Measurements from ENCODE around the gene SH3RF1.

The SH3RF1 gene

DNA sequence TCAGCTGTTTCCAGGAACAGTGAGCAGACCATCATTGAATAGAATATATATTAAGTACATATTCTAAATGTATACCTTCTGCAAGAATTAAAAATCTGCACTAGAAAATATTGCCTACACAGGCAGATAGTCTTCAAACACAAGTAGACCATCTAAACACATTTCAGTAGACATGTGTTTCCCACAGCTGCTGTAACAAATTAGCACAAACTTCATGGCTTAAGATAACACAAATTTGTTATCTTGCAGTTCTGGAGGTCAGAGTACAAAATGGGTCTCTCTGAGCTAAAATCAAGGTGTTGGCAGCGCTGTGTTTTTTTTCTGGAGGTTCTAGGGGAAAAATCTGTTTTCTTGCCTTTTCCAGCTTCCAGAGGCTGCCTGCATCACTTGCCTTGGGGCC is 42.7 kb downstream of the SH3RF1 start:
- no peak overlapping the region for H2AFZ ChIP-seq (ENCODE audit: low read depth, low read length)
- H3K36me3 ChIP-seq (replicated peaks; ENCODE audit: low read depth, low read length) = no peaks in the 10 kb centered on the region
- no peaks in the 10 kb centered on the region for H3K27me3 ChIP-seq (ENCODE audit: low read depth, low read length)
- no peak overlapping the region for H3K9ac ChIP-seq (ENCODE audit: low read length)
- no peaks in the 10 kb centered on the region for H3K9me3 ChIP-seq (ENCODE audit: insufficient read depth, low read length)
- H3K4me1 ChIP-seq (ENCODE audit: low read length) = no peaks in the 10 kb centered on the region
- H3K4me2 ChIP-seq (ENCODE audit: low read length) = no peak overlapping the region
- H3K27ac ChIP-seq (ENCODE audit: low read length) = no peak overlapping the region
- TF ChIP-seq EZH2phosphoT487 (IDR thresholded peaks at IDR 0.05; ENCODE audit: low read depth) = no peak
- TF ChIP-seq, protein P1, sequence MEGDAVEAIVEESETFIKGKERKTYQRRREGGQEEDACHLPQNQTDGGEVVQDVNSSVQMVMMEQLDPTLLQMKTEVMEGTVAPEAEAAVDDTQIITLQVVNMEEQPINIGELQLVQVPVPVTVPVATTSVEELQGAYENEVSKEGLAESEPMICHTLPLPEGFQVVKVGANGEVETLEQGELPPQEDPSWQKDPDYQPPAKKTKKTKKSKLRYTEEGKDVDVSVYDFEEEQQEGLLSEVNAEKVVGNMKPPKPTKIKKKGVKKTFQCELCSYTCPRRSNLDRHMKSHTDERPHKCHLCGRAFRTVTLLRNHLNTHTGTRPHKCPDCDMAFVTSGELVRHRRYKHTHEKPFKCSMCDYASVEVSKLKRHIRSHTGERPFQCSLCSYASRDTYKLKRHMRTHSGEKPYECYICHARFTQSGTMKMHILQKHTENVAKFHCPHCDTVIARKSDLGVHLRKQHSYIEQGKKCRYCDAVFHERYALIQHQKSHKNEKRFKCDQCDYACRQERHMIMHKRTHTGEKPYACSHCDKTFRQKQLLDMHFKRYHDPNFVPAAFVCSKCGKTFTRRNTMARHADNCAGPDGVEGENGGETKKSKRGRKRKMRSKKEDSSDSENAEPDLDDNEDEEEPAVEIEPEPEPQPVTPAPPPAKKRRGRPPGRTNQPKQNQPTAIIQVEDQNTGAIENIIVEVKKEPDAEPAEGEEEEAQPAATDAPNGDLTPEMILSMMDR (IDR thresholded peaks at IDR 0.05; ENCODE audit: low read depth, low read length) = no peak
- no peaks in the 10 kb centered on the region for H3K79me2 ChIP-seq (ENCODE audit: low read length)
- no peak overlapping the region for H3K4me3 ChIP-seq (ENCODE audit: low read length)
- H4K20me1 ChIP-seq (ENCODE audit: insufficient read depth, low read length) = no peaks in the 10 kb centered on the region

DNA sequence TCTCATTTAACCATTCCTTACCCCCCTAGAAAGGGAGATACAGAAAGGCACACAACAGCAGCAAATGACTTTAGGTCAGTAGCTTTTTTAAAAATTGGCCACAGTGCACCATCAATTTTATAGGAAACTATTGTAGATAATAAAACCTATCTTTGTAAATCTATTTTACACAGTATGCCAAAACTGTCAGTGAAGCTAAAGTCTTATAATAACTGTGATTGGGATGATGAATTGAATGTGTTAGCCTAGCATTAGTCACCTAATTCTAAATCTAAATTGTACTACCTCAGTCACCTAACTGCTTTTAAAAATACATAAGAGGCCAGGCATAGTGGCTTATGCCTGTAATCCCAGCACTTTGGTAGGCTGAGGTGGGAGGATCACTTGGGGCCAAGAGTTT is 44.2 kb downstream of the SH3RF1 start:
- H3K27ac ChIP-seq (ENCODE audit: low read length) = no peak overlapping the region
- no peaks in the 10 kb centered on the region for H3K36me3 ChIP-seq (replicated peaks; ENCODE audit: low read depth, low read length)
- H3K79me2 ChIP-seq (ENCODE audit: low read length) = no peaks in the 10 kb centered on the region
- H3K27me3 ChIP-seq (ENCODE audit: low read depth, low read length) = no peaks in the 10 kb centered on the region
- no peak overlapping the region for H2AFZ ChIP-seq (ENCODE audit: low read depth, low read length)
- H4K20me1 ChIP-seq (ENCODE audit: insufficient read depth, low read length) = no peaks in the 10 kb centered on the region
- no peaks in the 10 kb centered on the region for H3K4me1 ChIP-seq (ENCODE audit: low read length)
- TF ChIP-seq EZH2phosphoT487 (IDR thresholded peaks at IDR 0.05; ENCODE audit: low read depth) = no peak
- TF ChIP-seq, protein P1 (IDR thresholded peaks at IDR 0.05; ENCODE audit: low read depth, low read length) = no peak
- H3K4me3 ChIP-seq (ENCODE audit: low read length) = no peak overlapping the region
- no peak overlapping the region for H3K4me2 ChIP-seq (ENCODE audit: low read length)
- H3K9ac ChIP-seq (ENCODE audit: low read length) = no peak overlapping the region
- no peaks in the 10 kb centered on the region for H3K9me3 ChIP-seq (ENCODE audit: insufficient read depth, low read length)

DNA sequence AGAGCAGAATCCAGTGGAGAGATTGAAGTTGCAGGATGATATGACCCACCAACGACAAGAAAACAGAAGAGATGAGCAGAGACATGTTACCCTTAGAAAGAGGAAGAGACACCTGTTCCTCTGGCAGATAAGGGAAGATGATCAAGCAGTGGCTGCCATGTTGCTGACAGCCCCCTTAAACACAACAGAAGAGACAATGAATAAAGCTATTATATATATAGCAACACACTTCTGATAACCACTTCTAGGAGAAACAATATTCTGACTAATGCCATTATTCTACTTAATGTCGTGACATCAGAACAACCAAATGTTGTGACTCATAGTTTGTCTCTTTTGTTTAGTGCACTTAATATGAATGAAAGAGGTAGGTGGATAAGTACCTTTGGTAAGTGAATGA is 44.9 kb downstream of the SH3RF1 start:
- TF ChIP-seq EZH2phosphoT487 (IDR thresholded peaks at IDR 0.05; ENCODE audit: low read depth) = no peak
- TF ChIP-seq, protein P1 (IDR thresholded peaks at IDR 0.05; ENCODE audit: low read depth, low read length) = no peak
- Histone ChIP-seq H3K27me3 (ENCODE audit: low read depth, low read length) (no peaks in the 10 kb centered on the region), H3K4me2 (ENCODE audit: low read length) (no peak overlapping the region), H3K79me2 (ENCODE audit: low read length) (no peaks in the 10 kb centered on the region), H3K4me1 (ENCODE audit: low read length) (no peaks in the 10 kb centered on the region), H4K20me1 (ENCODE audit: insufficient read depth, low read length) (no peaks in the 10 kb centered on the region), H3K9ac (ENCODE audit: low read length) (no peak overlapping the region), H3K9me3 (ENCODE audit: insufficient read depth, low read length) (no peaks in the 10 kb centered on the region), H3K27ac (ENCODE audit: low read length) (no peak overlapping the region), H3K36me3 (replicated peaks; ENCODE audit: low read depth, low read length) (no peaks in the 10 kb centered on the region), H3K4me3 (ENCODE audit: low read length) (no peak overlapping the region), H2AFZ (ENCODE audit: low read depth, low read length) (no peak overlapping the region)

DNA sequence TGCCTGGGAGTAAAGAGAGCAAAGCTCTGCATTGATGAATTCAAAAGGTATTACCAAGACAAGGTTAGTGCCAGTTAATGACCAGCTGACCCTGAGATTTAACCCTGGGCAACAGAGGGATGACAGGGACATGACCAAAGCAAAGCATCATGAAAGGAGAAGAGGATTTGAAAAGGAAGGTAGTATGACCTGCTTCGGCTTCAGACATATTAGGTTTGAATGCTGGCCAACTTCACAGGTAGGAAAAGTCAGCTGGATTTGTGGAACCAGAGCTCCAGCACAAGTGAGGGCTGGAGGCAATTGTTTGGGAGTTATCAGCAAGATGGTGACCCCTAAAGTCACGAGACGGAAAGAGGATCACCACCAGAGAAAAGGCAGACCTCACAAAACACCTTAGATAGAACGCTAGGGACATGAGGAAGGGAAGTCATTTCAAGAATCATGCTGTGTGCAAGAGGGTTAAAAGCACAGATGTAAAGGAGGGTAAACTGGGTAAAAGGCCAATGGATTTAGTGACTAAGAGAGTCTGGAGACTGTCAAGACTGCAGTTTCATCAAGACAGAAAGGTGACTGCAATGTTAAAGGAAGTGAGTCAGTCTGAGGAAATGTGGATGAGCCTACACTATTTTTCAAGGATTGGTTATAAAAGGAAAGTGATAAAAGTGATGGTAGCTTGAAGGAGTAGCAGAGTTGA is 45.6 kb downstream of the SH3RF1 start:
- no peaks in the 10 kb centered on the region for H3K79me2 ChIP-seq (ENCODE audit: low read length)
- TF ChIP-seq, protein P1 (IDR thresholded peaks at IDR 0.05; ENCODE audit: low read depth, low read length) = no peak
- TF ChIP-seq EZH2phosphoT487 (IDR thresholded peaks at IDR 0.05; ENCODE audit: low read depth) = no peak
- no peak overlapping the region for H3K9ac ChIP-seq (ENCODE audit: low read length)
- H3K4me2 ChIP-seq (ENCODE audit: low read length) = no peak overlapping the region
- H3K9me3 ChIP-seq (ENCODE audit: insufficient read depth, low read length) = no peaks in the 10 kb centered on the region
- H3K27ac ChIP-seq (ENCODE audit: low read length) = no peak overlapping the region
- no peaks in the 10 kb centered on the region for H3K27me3 ChIP-seq (ENCODE audit: low read depth, low read length)
- H2AFZ ChIP-seq (ENCODE audit: low read depth, low read length) = no peak overlapping the region
- no peaks in the 10 kb centered on the region for H4K20me1 ChIP-seq (ENCODE audit: insufficient read depth, low read length)
- H3K4me3 ChIP-seq (ENCODE audit: low read length) = no peak overlapping the region
- H3K36me3 ChIP-seq (replicated peaks; ENCODE audit: low read depth, low read length) = no peaks in the 10 kb centered on the region
- no peaks in the 10 kb centered on the region for H3K4me1 ChIP-seq (ENCODE audit: low read length)
